CD4-positive, CD25-positive, alpha-beta regulatory T cell (primary cell): Measurements from ENCODE around the gene ACE2. TPM values are rescaled to one million over a fixed set of nuclear protein-coding genes. Genes with fewer than 3 reads are reported as not detected.

ENCODE experiments used
- ATAC-seq, 2 donors: fragments of 150-1000 bp; cut with Tn5 transposase; one replicate each; pipeline ENCODE4 v1.10.0; 2021; ENCODE audit warnings: low read depth in 2 of 2, moderate number of reproducible peaks in 2 of 2, moderate library complexity in 1 of 2
- DNase-seq, 3 donors: peaks; one replicate each; pipeline versions ENCODE4 v3.0.0 to v3.0.0-alpha.2; 2012 to 2022; ENCODE audit warnings: mixed read lengths in 1 of 3
- H3K27ac ChIP-seq: one replicate; pipeline ENCODE4 v1.7.0; 2013; ENCODE audit warnings: mild to moderate bottlenecking, low read length; ENCODE audit not compliant: insufficient read depth, poor library complexity, severe bottlenecking
- H3K27me3 ChIP-seq: one replicate; pipeline ENCODE4 v1.7.0; 2013; ENCODE audit warnings: low read length; ENCODE audit not compliant: control insufficient read depth, insufficient read depth
- H3K36me3 ChIP-seq: one replicate; pipeline ENCODE4 v1.7.0; 2013; ENCODE audit warnings: mild to moderate bottlenecking, low read length, moderate library complexity; ENCODE audit not compliant: control insufficient read depth, insufficient read depth
- H3K4me1 ChIP-seq: 2 replicates; pipeline ENCODE4 v1.7.0; 2013; ENCODE audit warnings: mild to moderate bottlenecking, low read length; ENCODE audit not compliant: insufficient read depth, control insufficient read depth, poor library complexity, severe bottlenecking
- H3K4me3 ChIP-seq: one replicate; pipeline ENCODE4 v1.7.0; 2013; ENCODE audit warnings: low read depth, mild to moderate bottlenecking, low read length, moderate library complexity
- H3K9me3 ChIP-seq, 2 experiments: 1 replicate in 1 of 2; 2 replicates in 1 of 2; pipeline ENCODE4 v1.7.0; 2013; ENCODE audit warnings: low read length in 2 of 2, mild to moderate bottlenecking in 1 of 2, moderate library complexity in 1 of 2; ENCODE audit not compliant: control insufficient read depth in 2 of 2
- H3K27ac Mint-ChIP-seq, 3 donors: one replicate each; pipeline ENCODE4 v1.8.0; 2020 to 2022; ENCODE audit warnings: mild to moderate bottlenecking in 3 of 3, mixed read lengths in 3 of 3, moderate library complexity in 2 of 3
- H3K27me3 Mint-ChIP-seq: one replicate; pipeline ENCODE4 v1.8.0; 2022; ENCODE audit warnings: mild to moderate bottlenecking, mixed read lengths
- H3K36me3 Mint-ChIP-seq: one replicate; pipeline ENCODE4 v1.8.0; 2020; ENCODE audit warnings: mixed read lengths
- H3K4me1 Mint-ChIP-seq, 4 donors: one replicate each; pipeline ENCODE4 v1.8.0; 2020 to 2022; ENCODE audit warnings: mixed read lengths in 4 of 4, mild to moderate bottlenecking in 1 of 4
- H3K4me3 Mint-ChIP-seq, 4 donors: one replicate each; pipeline ENCODE4 v1.8.0; 2020 to 2022; ENCODE audit warnings: mild to moderate bottlenecking in 4 of 4, mixed read lengths in 4 of 4, moderate library complexity in 3 of 4
- H3K9me3 Mint-ChIP-seq, 7 donors: one replicate each; pipeline ENCODE4 v1.8.0; 2020 to 2022; ENCODE audit warnings: mixed read lengths in 7 of 7, mild to moderate bottlenecking in 3 of 7, moderate library complexity in 2 of 7
- polyA plus RNA-seq, 4 donors: library from polyadenylated mRNA; unstranded; fragments of 300-500 nt; fragmentation: Illumina TruSeq; gene quantifications; one replicate each; pipeline ENCODE4 v1.2.3, GENCODE V29; 2021
- total RNA-seq: library from RNA; stranded (reverse); gene quantifications from one replicate; pipeline ENCODE4 v1.2.3, GENCODE V29; 2022

The ACE2 gene
- total and polyA plus RNA-seq, 5 donors from 2014 or later, result not detected

DNA sequence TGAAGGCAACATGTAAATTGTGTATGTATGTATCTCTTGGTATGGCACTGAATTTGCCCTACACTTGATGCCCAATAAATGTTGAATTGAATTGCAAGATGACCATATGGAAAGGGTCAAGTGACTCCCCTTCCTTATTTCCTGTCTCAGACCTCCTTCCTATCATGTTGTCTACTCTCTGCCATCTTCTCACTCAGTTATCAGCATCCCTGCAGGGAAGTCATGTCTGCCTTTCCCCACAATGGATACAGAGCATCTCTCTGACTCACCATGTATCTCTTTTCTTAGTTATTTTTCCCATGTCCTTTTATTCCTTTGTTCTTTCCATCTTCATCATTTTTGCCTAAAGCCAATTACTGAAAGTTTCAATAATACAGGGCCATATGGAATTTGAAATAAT, 77.7 kb downstream of the ACE2 start:
- Histone ChIP-seq H3K27ac (no peak overlapping the region), H3K4me1 (no peaks in the 10 kb centered on the region), H3K27me3 (no peaks in the 10 kb centered on the region), H3K4me3 (no peak overlapping the region), H3K36me3 (no peaks in the 10 kb centered on the region), H3K9me3 (no peaks in the 10 kb centered on the region)
- no peaks in the 10 kb centered on the region for H3K9me3 Mint-ChIP-seq
- H3K4me1 Mint-ChIP-seq, result no peaks in the 10 kb centered on the region
- DNase-seq (no peak), ATAC-seq (no peak)
- no peak overlapping the region for H3K4me3 Mint-ChIP-seq
- no peak overlapping the region for H3K27ac Mint-ChIP-seq
- H3K36me3 Mint-ChIP-seq, result no peaks in the 10 kb centered on the region
- H3K27me3 Mint-ChIP-seq, result peaks cover 4% of the 10 kb centered on the region

GRCh38 chrX:15522464-15522863, 78.3 kb downstream of the ACE2 start:
- no peak overlapping the region for H3K27ac Mint-ChIP-seq
- no peaks in the 10 kb centered on the region for H3K36me3 ChIP-seq
- no peak for ATAC-seq
- no peak for DNase-seq
- no peaks in the 10 kb centered on the region for H3K9me3 Mint-ChIP-seq
- no peak overlapping the region for H3K27ac ChIP-seq
- no peaks in the 10 kb centered on the region for H3K4me1 Mint-ChIP-seq
- no peaks in the 10 kb centered on the region for H3K36me3 Mint-ChIP-seq
- H3K4me3 ChIP-seq, result no peak overlapping the region
- no peaks in the 10 kb centered on the region for H3K27me3 ChIP-seq
- no peaks in the 10 kb centered on the region for H3K9me3 ChIP-seq
- peaks cover 4% of the 10 kb centered on the region for H3K27me3 Mint-ChIP-seq
- no peak overlapping the region for H3K4me3 Mint-ChIP-seq
- H3K4me1 ChIP-seq, result no peaks in the 10 kb centered on the region

- Histone ChIP-seq H3K4me1 (no peaks in the 10 kb centered on the region), H3K27me3 (no peaks in the 10 kb centered on the region), H3K9me3 (no peaks in the 10 kb centered on the region), H3K36me3 (no peaks in the 10 kb centered on the region), H3K27ac (no peak overlapping the region), H3K4me3 (no peak overlapping the region)
- no peak overlapping the region for H3K27ac Mint-ChIP-seq
- ATAC-seq (no peak), DNase-seq (no peak)
- no peaks in the 10 kb centered on the region for H3K9me3 Mint-ChIP-seq
- H3K4me3 Mint-ChIP-seq, result no peak overlapping the region
- H3K36me3 Mint-ChIP-seq, result no peaks in the 10 kb centered on the region
- no peaks in the 10 kb centered on the region for H3K4me1 Mint-ChIP-seq
- peaks cover 4% of the 10 kb centered on the region for H3K27me3 Mint-ChIP-seq
Measured at GRCh38 chrX:15515931-15516330, 84.8 kb downstream of the ACE2 start.

DNA sequence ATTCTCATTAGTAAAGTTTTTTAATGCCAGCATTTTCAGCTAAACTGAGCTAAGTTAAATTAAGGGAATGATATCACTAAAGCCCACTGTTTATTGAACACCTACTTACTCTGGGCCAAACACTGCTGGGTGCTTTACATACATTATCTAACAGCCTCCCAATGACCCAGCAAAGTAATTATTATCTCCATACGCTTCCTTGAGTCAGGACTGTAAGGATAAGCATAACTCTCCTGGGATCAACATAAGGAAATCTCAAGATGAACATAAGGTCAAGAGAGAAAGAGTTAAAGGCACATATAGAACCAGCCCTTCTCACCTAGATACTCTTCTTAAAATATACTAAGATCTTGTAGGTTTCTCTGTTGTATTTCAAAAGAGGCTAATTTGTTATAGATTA, 86.5 kb downstream of the ACE2 start:
- no peaks in the 10 kb centered on the region for H3K9me3 Mint-ChIP-seq

GRCh38 chrX:15512401-15512965, 88.3 kb downstream of the ACE2 start:
- no peaks in the 10 kb centered on the region for H3K27me3 ChIP-seq
- H3K4me1 Mint-ChIP-seq, result no peaks in the 10 kb centered on the region
- H3K27me3 Mint-ChIP-seq, result no peaks in the 10 kb centered on the region
- no peaks in the 10 kb centered on the region for H3K4me1 ChIP-seq
- DNase-seq, result no peak
- no peaks in the 10 kb centered on the region for H3K9me3 ChIP-seq
- no peaks in the 10 kb centered on the region for H3K36me3 ChIP-seq
- no peak overlapping the region for H3K27ac ChIP-seq
- H3K36me3 Mint-ChIP-seq, result no peaks in the 10 kb centered on the region
- H3K4me3 Mint-ChIP-seq, result no peak overlapping the region
- ATAC-seq, result no peak
- no peaks in the 10 kb centered on the region for H3K9me3 Mint-ChIP-seq
- no peak overlapping the region for H3K4me3 ChIP-seq
- H3K27ac Mint-ChIP-seq, result no peak overlapping the region

More for the DNA sequence above, 86.5 kb downstream of the ACE2 start:
- H3K4me3 Mint-ChIP-seq, result no peak overlapping the region
- H3K4me1 ChIP-seq, result no peaks in the 10 kb centered on the region
- H3K36me3 ChIP-seq, result no peaks in the 10 kb centered on the region
- ATAC-seq (no peak), DNase-seq (no peak)
- H3K36me3 Mint-ChIP-seq, result no peaks in the 10 kb centered on the region
- no peaks in the 10 kb centered on the region for H3K27me3 Mint-ChIP-seq
- no peak overlapping the region for H3K27ac Mint-ChIP-seq
- H3K9me3 ChIP-seq, result no peaks in the 10 kb centered on the region
- H3K27ac ChIP-seq, result no peak overlapping the region
- H3K4me1 Mint-ChIP-seq, result no peaks in the 10 kb centered on the region
- H3K27me3 ChIP-seq, result no peaks in the 10 kb centered on the region
- no peak overlapping the region for H3K4me3 ChIP-seq

DNA sequence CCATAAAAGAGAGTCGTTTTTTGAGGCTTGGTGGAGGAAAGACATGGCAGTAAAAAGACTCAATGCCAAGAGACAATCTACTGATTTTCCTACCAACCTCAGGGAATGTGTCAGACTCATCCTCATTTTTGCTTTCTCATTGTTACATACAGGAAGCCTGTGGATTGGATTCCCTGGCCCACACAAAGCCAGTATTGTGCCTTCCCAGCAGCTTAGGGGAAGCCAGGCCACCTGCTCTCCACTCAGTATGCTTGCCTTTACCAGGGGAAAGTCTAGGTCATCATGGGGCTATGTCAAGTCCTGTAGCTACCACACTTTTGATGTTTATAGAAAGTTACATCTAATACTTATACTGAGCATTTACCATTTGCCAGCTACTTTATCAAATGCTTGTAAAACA, 89.2 kb downstream of the ACE2 start:
- Mint-ChIP-seq H3K9me3 (no peaks in the 10 kb centered on the region), H3K4me1 (no peaks in the 10 kb centered on the region), H3K27me3 (no peaks in the 10 kb centered on the region), H3K4me3 (no peak overlapping the region), H3K27ac (no peak overlapping the region), H3K36me3 (no peaks in the 10 kb centered on the region)
- H3K4me3 ChIP-seq, result no peak overlapping the region
- H3K4me1 ChIP-seq, result no peaks in the 10 kb centered on the region
- H3K9me3 ChIP-seq, result no peaks in the 10 kb centered on the region
- no peaks in the 10 kb centered on the region for H3K27me3 ChIP-seq
- H3K27ac ChIP-seq, result no peak overlapping the region
- ATAC-seq (no peak), DNase-seq (no peak)
- H3K36me3 ChIP-seq, result no peaks in the 10 kb centered on the region

Other genes starting within 250 kb of the ACE2 start
- not detected for gene VEGFD, start 216.5 kb downstream of the ACE2 start, total RNA-seq
- gene VEGFD, start 216.5 kb downstream of the ACE2 start, polyA plus RNA-seq, result not detected
- not detected for gene PIR, start 107.6 kb downstream of the ACE2 start, total RNA-seq
- under 1 TPM in 1 of 4 donors, not detected in 3; 0.14 TPM for gene PIR, start 107.6 kb downstream of the ACE2 start, polyA plus RNA-seq
- not detected for gene BMX, start 100.2 kb downstream of the ACE2 start, total RNA-seq
- gene BMX, start 100.2 kb downstream of the ACE2 start, polyA plus RNA-seq, result not detected
- gene CLTRN, start 63.8 kb upstream of the ACE2 start, total RNA-seq, result not detected
- gene CLTRN, start 63.8 kb upstream of the ACE2 start, polyA plus RNA-seq, result under 1 TPM in 3 of 4 donors, not detected in 1; 0.11 to 0.17 (median 0.17) TPM
- 74.3 TPM for gene CA5B, start 137.3 kb upstream of the ACE2 start, total RNA-seq
- gene CA5B, start 137.3 kb upstream of the ACE2 start, polyA plus RNA-seq, result 10 to 100 TPM; 34.9 to 69.5 (median 44.0) TPM
- 47.5 TPM for gene ZRSR2, start 189.5 kb upstream of the ACE2 start, total RNA-seq
- gene ZRSR2, start 189.5 kb upstream of the ACE2 start, polyA plus RNA-seq, result 10 to 100 TPM; 16.6 to 25.3 (median 19.3) TPM